ENCODE measurements around the gene PDGFA. TPM values are rescaled to one million over a fixed set of nuclear protein-coding genes. Genes with fewer than 3 reads are reported as not detected.

The PDGFA gene
- total and polyA plus RNA-seq, 8 donors, result 11.1 to 93.0 (median 41.8) TPM

DNA sequence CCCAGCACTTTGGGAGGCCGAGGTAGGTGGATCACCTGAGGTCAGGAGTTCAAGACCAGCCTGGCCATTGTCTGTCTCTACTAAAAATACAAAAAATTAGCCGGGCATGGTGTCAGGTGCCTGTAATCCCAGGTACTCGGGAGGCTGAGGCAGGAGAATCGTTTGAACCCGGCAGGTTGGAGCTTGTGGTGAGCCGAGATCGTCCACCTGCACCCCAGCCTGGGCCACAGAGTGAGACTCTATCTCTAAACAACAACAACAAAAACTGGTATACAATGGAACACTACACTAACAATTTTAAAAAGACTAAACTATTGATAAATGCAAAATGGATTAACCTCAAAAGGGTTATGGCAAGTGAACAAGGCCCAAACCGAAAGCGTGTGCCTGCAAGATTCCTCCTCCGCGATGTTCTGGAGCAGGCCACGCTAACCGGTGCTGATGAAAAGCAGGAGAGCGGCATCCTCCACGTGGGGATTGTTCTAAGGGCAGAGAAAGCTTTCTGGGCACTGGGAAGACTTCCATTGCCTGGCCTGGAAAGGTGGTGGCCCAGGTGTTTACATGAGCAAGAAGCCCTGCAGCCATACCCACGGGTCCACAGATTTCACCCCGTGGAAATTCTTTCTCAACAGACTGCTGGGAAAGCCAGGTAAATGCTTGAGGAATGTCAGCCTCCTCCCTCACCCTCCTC lies 53.8 kb downstream of the PDGFA start:
- H3K9me3 ChIP-seq, result peaks cover 0 to 4% (median 0%) of the 10 kb centered on the region in 4 donors
- peaks cover under 1 to 9% (median 7%) of the 10 kb centered on the region in 4 donors for H3K4me1 ChIP-seq
- no peak overlapping the region for H3K4me3 ChIP-seq
- intact Hi-C loops (cut with DNase I; ENCODE audit: low total_unique reads), result no loop called here
- DNase-seq, result peak in 1 of 2 donors; percentile 13
- TF ChIP-seq POLR2AphosphoS5 (IDR thresholded peaks at IDR 0.05) (no peak), POLR2A (IDR thresholded peaks at IDR 0.05) (no peak), EP300 (IDR thresholded peaks at IDR 0.05) (no peak)
- TF ChIP-seq, protein P1, sequence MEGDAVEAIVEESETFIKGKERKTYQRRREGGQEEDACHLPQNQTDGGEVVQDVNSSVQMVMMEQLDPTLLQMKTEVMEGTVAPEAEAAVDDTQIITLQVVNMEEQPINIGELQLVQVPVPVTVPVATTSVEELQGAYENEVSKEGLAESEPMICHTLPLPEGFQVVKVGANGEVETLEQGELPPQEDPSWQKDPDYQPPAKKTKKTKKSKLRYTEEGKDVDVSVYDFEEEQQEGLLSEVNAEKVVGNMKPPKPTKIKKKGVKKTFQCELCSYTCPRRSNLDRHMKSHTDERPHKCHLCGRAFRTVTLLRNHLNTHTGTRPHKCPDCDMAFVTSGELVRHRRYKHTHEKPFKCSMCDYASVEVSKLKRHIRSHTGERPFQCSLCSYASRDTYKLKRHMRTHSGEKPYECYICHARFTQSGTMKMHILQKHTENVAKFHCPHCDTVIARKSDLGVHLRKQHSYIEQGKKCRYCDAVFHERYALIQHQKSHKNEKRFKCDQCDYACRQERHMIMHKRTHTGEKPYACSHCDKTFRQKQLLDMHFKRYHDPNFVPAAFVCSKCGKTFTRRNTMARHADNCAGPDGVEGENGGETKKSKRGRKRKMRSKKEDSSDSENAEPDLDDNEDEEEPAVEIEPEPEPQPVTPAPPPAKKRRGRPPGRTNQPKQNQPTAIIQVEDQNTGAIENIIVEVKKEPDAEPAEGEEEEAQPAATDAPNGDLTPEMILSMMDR (IDR thresholded peaks at IDR 0.05), result no peak
- no peaks in the 10 kb centered on the region for H3K36me3 ChIP-seq
- no peak overlapping the region for H3K27ac ChIP-seq
- WGBS, 5 donors, result 86 to 89% (median 86%) methylated on average over 17 of the region's 17 CpGs
- H3K27me3 ChIP-seq, result no peaks in the 10 kb centered on the region

DNA sequence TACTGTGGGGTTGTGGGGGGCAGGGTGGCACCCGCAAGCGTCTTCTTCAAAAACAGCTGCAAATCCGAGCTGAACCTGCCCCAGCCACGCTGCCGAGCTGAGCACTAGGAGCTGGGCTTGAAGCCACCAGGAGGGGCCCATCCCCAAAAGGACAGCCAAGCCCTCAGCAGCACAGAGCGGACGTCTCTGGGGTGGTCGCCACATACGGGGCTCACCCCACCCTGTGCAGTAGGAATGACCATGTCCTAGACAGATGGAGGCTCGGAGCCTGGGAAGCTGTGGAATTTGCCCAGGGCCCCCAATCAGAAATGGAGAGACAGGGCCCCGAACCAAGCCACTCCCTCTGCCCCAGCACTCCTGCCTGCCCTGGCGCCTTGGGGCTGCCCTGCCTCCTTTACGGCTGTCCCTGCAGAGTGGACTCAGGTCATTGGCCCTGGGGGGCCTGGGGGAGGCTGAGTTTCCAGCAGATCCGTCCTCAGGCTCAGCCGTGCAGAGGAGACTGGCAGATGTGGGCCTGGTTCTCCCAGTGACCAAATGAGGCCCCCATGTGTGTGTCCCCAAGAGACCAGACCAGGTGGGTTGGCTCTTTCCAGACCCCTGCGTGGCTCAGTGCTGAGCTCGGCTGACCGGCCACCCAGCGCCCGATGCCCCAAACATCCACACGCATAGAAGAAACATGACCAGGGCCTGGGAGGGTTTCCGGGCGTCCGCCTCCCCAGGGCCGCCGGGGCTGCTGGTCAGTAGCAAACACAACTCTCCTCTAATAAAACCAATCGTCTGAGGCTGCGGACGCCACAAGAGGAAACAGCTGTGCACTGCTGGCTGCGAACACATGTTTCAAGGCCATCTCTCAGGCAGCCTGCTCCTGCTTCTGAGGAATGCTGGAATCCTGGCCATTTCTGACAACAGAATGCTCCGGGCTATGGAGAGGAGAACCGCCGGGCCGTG lies 54.9 kb downstream of the PDGFA start:
- WGBS, 5 donors, result 50 to 71% (median 64%) methylated on average over 10 to 34 of the region's 34 CpGs

DNA sequence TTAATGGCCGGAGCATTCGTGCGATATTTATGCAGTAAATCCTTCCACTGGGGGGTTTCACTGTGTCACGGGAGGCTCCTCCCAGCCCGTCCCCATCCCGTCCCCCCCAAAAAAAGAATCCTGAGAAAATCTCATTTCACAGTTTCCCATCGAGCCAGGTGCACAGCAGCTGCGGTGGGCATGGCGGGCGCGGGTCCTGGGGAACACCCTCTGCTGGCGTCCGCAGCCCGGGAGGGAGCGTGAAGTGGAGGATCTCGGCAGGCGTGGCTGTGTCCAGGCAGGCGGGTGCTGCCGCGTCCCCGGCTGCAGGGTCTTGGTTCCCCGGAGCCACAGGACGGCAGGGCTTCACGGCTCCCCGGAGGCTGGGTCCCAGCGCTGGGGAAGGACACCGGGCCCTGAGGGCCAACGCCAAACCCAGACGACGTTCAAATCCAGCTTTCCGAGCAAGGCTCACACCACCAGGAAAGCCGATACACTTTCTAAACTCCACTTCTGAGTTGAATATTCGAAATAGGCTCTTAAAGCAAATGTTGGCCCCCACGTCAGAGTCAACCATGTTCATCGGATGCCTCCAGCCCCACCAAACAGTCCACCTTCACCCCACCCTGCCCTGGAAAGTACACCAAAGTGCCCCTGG lies 55.7 kb downstream of the PDGFA start:
- TF ChIP-seq POLR2AphosphoS5 (IDR thresholded peaks at IDR 0.05), result no peak

More for the DNA sequence above, 54.9 kb downstream of the PDGFA start:
- intact Hi-C loops (cut with DNase I; ENCODE audit: low total_unique reads), result no loop called here
- no peaks in the 10 kb centered on the region for H3K27me3 ChIP-seq
- no peak overlapping the region for H3K27ac ChIP-seq
- TF ChIP-seq POLR2A (IDR thresholded peaks at IDR 0.05) (no peak), EP300 (IDR thresholded peaks at IDR 0.05) (no peak), POLR2AphosphoS5 (IDR thresholded peaks at IDR 0.05) (no peak)
- TF ChIP-seq, protein P1 (IDR thresholded peaks at IDR 0.05), result no peak
- peak in 1 of 2 donors; percentile 89 for DNase-seq
- H3K36me3 ChIP-seq, result no peaks in the 10 kb centered on the region
- no peak overlapping the region for H3K4me3 ChIP-seq
- peaks cover 0 to 4% (median 0%) of the 10 kb centered on the region in 4 donors for H3K9me3 ChIP-seq
- peaks cover 3 to 18% (median 11%) of the 10 kb centered on the region in 4 donors for H3K4me1 ChIP-seq

DNA sequence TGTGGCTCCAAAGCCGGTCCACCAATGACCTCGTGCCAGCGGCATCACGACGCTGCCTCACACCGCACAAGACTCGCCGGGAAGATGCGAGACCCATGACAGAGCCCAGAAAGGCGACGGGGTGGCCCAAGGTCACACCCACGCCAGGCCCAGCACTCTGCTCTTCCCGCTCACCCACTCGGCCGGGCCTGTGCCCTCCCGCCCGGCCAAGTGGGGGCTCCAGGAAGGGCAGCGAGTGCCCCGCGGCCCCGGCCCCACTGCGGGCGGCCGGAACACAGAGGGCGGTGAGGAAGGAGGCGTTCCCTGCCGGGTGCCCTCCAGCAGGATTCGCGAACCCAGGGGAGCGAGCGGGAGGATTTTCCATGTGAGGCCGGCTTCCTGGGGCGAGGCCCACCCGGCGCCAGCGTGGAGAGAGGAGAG lies 56.3 kb downstream of the PDGFA start:
- Histone ChIP-seq H3K4me1 (peaks cover 3 to 18% (median 11%) of the 10 kb centered on the region in 4 donors), H3K27me3 (no peaks in the 10 kb centered on the region), H3K27ac (no peak overlapping the region), H3K9me3 (peaks cover 0 to 1% (median 0%) of the 10 kb centered on the region in 4 donors), H3K36me3 (no peaks in the 10 kb centered on the region), H3K4me3 (no peak overlapping the region)
- no peak for TF ChIP-seq EP300 (IDR thresholded peaks at IDR 0.05)
- TF ChIP-seq, protein P1 (IDR thresholded peaks at IDR 0.05), result no peak
- TF ChIP-seq POLR2A (IDR thresholded peaks at IDR 0.05), result no peak
- intact Hi-C loops (cut with DNase I; ENCODE audit: low total_unique reads), result no loop called here
- 92 to 97% (median 94%) methylated on average over 25 to 36 of the region's 36 CpGs for WGBS, 5 donors
- DNase-seq, result no peak

More for the DNA sequence above, 55.7 kb downstream of the PDGFA start:
- H3K9me3 ChIP-seq, result peaks cover 0 to 4% (median 0%) of the 10 kb centered on the region in 4 donors
- no peak overlapping the region for H3K27ac ChIP-seq
- H3K36me3 ChIP-seq, result no peaks in the 10 kb centered on the region
- peaks cover 3 to 18% (median 11%) of the 10 kb centered on the region in 4 donors for H3K4me1 ChIP-seq
- intact Hi-C loops (cut with DNase I; ENCODE audit: low total_unique reads), result no loop called here
- WGBS, 5 donors, result 91 to 95% (median 94%) methylated on average over 29 to 35 of the region's 35 CpGs
- H3K4me3 ChIP-seq, result no peak overlapping the region
- DNase-seq, result peak in 1 of 2 donors; percentile 4
- no peaks in the 10 kb centered on the region for H3K27me3 ChIP-seq
